Measurements from ENCODE around the gene SPRTN.

SPRTN gene

DNA sequence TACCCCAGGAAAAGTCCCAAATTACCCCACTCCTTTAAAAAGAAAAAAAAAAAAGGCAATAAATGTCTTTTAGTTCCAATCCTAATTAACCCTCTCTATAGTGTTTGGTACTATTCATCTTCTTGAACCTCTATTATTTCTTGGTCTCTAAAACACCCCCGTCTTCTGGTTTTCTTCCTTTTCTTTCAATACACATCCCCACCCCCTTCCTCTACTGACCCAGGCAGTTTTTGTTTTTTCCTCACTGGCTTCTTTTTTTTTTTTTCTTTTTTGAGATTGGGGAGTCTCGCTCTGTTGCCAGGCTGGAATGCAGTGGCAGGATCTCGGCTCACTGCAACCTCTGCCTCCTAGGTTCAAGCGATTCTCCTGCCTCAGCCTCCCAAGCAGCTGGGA lies 57.9 kb downstream of the SPRTN start:
- in situ Hi-C loops (cut with MboI; ENCODE audit: low sequenced_read_pairs, unreplicated experiment), result no loop called here
- DNase-seq (ENCODE audit: low spot score), result no peak

GRCh38 chr1:231396643-231397042 lies 58.5 kb downstream of the SPRTN start:
- TF ChIP-seq, protein P1, sequence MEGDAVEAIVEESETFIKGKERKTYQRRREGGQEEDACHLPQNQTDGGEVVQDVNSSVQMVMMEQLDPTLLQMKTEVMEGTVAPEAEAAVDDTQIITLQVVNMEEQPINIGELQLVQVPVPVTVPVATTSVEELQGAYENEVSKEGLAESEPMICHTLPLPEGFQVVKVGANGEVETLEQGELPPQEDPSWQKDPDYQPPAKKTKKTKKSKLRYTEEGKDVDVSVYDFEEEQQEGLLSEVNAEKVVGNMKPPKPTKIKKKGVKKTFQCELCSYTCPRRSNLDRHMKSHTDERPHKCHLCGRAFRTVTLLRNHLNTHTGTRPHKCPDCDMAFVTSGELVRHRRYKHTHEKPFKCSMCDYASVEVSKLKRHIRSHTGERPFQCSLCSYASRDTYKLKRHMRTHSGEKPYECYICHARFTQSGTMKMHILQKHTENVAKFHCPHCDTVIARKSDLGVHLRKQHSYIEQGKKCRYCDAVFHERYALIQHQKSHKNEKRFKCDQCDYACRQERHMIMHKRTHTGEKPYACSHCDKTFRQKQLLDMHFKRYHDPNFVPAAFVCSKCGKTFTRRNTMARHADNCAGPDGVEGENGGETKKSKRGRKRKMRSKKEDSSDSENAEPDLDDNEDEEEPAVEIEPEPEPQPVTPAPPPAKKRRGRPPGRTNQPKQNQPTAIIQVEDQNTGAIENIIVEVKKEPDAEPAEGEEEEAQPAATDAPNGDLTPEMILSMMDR (IDR thresholded peaks at IDR 0.05; ENCODE audit: borderline replicate concordance, control extremely low read depth, extremely low read depth, insufficient read depth, missing control alignments), result no peak
- DNase-seq (ENCODE audit: low spot score), result no peak
- in situ Hi-C loops (cut with MboI; ENCODE audit: low sequenced_read_pairs, unreplicated experiment), result no loop called here

More for the DNA sequence above, 57.9 kb downstream of the SPRTN start:
- TF ChIP-seq, protein P1 (IDR thresholded peaks at IDR 0.05; ENCODE audit: borderline replicate concordance, control extremely low read depth, extremely low read depth, insufficient read depth, missing control alignments), result no peak

GRCh38 chr1:231397886-231398671 lies 60.0 kb downstream of the SPRTN start:
- in situ Hi-C loops (cut with MboI; ENCODE audit: low sequenced_read_pairs, unreplicated experiment), result no loop called here
- DNase-seq (ENCODE audit: low spot score), result no peak
- TF ChIP-seq, protein P1 (IDR thresholded peaks at IDR 0.05; ENCODE audit: borderline replicate concordance, control extremely low read depth, extremely low read depth, insufficient read depth, missing control alignments), result no peak

DNA sequence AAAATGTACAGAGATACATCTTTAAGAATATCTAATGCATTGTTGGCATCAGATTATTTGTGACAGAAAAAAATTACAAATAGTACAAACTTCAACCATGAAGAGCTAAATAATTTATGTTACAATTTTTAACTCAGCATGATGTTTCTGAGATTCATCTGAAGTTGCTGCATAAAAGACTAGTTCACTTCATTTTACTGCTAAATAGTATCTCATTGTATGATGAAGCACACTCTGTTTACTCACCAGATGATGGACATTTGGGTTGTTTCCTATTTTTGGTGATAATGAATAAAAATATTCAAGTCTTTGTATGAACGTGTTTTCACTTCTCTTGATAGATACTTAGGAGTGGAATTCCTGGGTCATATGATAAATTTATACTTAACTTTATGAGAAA lies 63.4 kb downstream of the SPRTN start:
- TF ChIP-seq, protein P1 (IDR thresholded peaks at IDR 0.05; ENCODE audit: borderline replicate concordance, control extremely low read depth, extremely low read depth, insufficient read depth, missing control alignments), result no peak
- no peak for DNase-seq (ENCODE audit: low spot score)
- in situ Hi-C loops (cut with MboI; ENCODE audit: low sequenced_read_pairs, unreplicated experiment), result no loop called here

DNA sequence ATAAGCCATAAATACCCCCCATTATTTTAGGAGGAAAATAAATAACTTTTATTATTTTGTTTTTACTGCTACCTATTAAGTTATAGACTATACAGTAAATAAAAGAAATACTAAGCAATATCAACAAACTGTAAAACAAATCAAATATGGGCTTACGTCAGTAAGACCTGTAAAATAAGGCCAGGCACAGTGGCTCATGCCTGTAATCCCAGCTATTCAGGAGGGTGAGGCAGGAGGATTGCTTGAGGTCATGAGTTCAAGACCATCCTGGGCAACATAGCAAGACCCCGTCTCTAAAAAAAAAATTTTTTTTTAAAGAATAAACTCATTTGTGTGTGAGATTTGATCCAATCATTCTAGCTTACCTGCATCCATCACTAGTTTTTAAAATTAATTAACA lies 66.2 kb downstream of the SPRTN start:
- in situ Hi-C loops (cut with MboI; ENCODE audit: low sequenced_read_pairs, unreplicated experiment), result no loop called here
- TF ChIP-seq, protein P1 (IDR thresholded peaks at IDR 0.05; ENCODE audit: borderline replicate concordance, control extremely low read depth, extremely low read depth, insufficient read depth, missing control alignments), result no peak
- no peak for DNase-seq (ENCODE audit: low spot score)
